Liver (tissue), 9 donors: Measurements from ENCODE around the gene HYAL1. TPM values are rescaled to one million over a fixed set of nuclear protein-coding genes. Genes with fewer than 3 reads are reported as not detected.

Experiments
- DNase-seq: peaks from one replicate; pipeline ENCODE4 v3.0.0-alpha.2; 2017; ENCODE audit warnings: low spot score
- H3K27ac ChIP-seq, 2 donors: one replicate each; pipeline ENCODE4 v1.7.0; 2013; ENCODE audit warnings: inconsistent platforms in 2 of 2, low read length in 2 of 2, control low read depth in 1 of 2, low read depth in 1 of 2, mild to moderate bottlenecking in 1 of 2
- H3K27me3 ChIP-seq, 4 donors: one replicate each; pipeline versions ENCODE4 v1.6.1 to v1.7.0; 2013; ENCODE audit warnings: low read length in 3 of 4, inconsistent platforms in 1 of 4, mild to moderate bottlenecking in 1 of 4, moderate library complexity in 1 of 4; ENCODE audit not compliant: control insufficient read depth in 4 of 4, insufficient read depth in 4 of 4
- H3K36me3 ChIP-seq, 4 donors: one replicate each; pipeline versions ENCODE4 v1.6.1 to v1.7.0; 2013; ENCODE audit warnings: low read length in 3 of 4, mild to moderate bottlenecking in 3 of 4, low read depth in 1 of 4, moderate library complexity in 1 of 4; ENCODE audit not compliant: control insufficient read depth in 4 of 4, insufficient read depth in 3 of 4
- H3K4me1 ChIP-seq, 4 donors: one replicate each; pipeline versions ENCODE4 v1.6.1 to v1.7.0; 2013; ENCODE audit warnings: low read length in 3 of 4, mild to moderate bottlenecking in 3 of 4, moderate library complexity in 1 of 4; ENCODE audit not compliant: control insufficient read depth in 4 of 4, insufficient read depth in 4 of 4
- H3K4me3 ChIP-seq, 3 donors: one replicate each; pipeline versions ENCODE4 v1.6.1 to v1.7.0; 2013; ENCODE audit warnings: low read length in 3 of 3, control low read depth in 1 of 3, low read depth in 1 of 3, mild to moderate bottlenecking in 1 of 3
- H3K9ac ChIP-seq, 2 donors: one replicate each; pipeline ENCODE4 v1.7.0; 2013; ENCODE audit warnings: low read length in 2 of 2, mild to moderate bottlenecking in 2 of 2, moderate library complexity in 2 of 2, control low read depth in 1 of 2, low read depth in 1 of 2
- H3K9me3 ChIP-seq, 4 donors: one replicate each; pipeline versions ENCODE4 v1.6.1 to v1.7.0; 2013; ENCODE audit warnings: low read length in 3 of 4; ENCODE audit not compliant: control insufficient read depth in 4 of 4
- EGR1 ChIP-seq, 2 donors: IDR thresholded peaks; 2 replicates each; pipeline ENCODE4 v1.6.1; 2016 to 2018; ENCODE audit warnings: antibody characterized with exemption in 2 of 2, low read depth in 2 of 2
- FOXA1 ChIP-seq: IDR thresholded peaks from 2 replicates; pipeline ENCODE4 v1.6.1; 2016; ENCODE audit warnings: antibody characterized with exemption
- FOXA2 ChIP-seq: IDR thresholded peaks from 2 replicates; pipeline ENCODE4 v1.6.1; 2016; ENCODE audit warnings: antibody characterized with exemption
- GABPA ChIP-seq, 2 donors: IDR thresholded peaks in 1 of 2; conservative IDR thresholded peaks in 1 of 2; 2 replicates each; pipeline ENCODE4 v1.6.1; 2016; ENCODE audit warnings: antibody characterized with exemption in 2 of 2, mild to moderate bottlenecking in 1 of 2, moderate library complexity in 1 of 2
- HNF4A ChIP-seq, 2 donors: conservative IDR thresholded peaks; 2 replicates each; pipeline ENCODE4 v1.6.1; 2016; ENCODE audit warnings: antibody characterized with exemption in 2 of 2, mild to moderate bottlenecking in 2 of 2
- JUND ChIP-seq, 2 donors: IDR thresholded peaks; 2 replicates each; pipeline ENCODE4 v1.6.1; 2016; ENCODE audit warnings: antibody characterized with exemption in 2 of 2
- NR2F2 ChIP-seq: IDR thresholded peaks from 2 replicates; pipeline ENCODE4 v1.6.1; 2016; ENCODE audit warnings: antibody characterized with exemption
- RAD21 ChIP-seq, 2 donors: IDR thresholded peaks; 2 replicates each; pipeline ENCODE4 v1.6.1; 2016; ENCODE audit warnings: antibody characterized with exemption in 2 of 2, mild to moderate bottlenecking in 2 of 2
- REST ChIP-seq: IDR thresholded peaks from 2 replicates; pipeline ENCODE4 v1.6.1; 2016; ENCODE audit warnings: antibody characterized with exemption, mild to moderate bottlenecking
- RXRA ChIP-seq, 2 donors: IDR thresholded peaks; 2 replicates each; pipeline ENCODE4 v1.6.1; 2017 to 2018; ENCODE audit warnings: antibody characterized with exemption in 2 of 2, mild to moderate bottlenecking in 1 of 2
- SP1 ChIP-seq: IDR thresholded peaks from 2 replicates; pipeline ENCODE4 v1.6.1; 2018; ENCODE audit warnings: antibody characterized with exemption, mild to moderate bottlenecking
- TAF1 ChIP-seq: conservative IDR thresholded peaks from 2 replicates; pipeline ENCODE4 v1.6.1; 2016; ENCODE audit warnings: antibody characterized with exemption, mild to moderate bottlenecking
- YY1 ChIP-seq: IDR thresholded peaks from 2 replicates; pipeline ENCODE4 v1.6.1; 2016; ENCODE audit warnings: antibody characterized with exemption, mild to moderate bottlenecking
- WGBS: extraction: QIAGEN DNeasy Blood & Tissue Kit; methylation state at CpG from one replicate; pipeline ENCODE4 v1.1.7; 2013; 5-methylcytosine and 5-hydroxymethylcytosine counted together
- polyA plus RNA-seq, 2 donors: library from polyadenylated mRNA; stranded (reverse) in 1 of 2; unstranded in 1 of 2; fragments of 200-250 nt in 1 of 2; fragments of >200 nt in 1 of 2; fragmentation: Nextera tagmentation in 1 of 2; extraction: Ambion mirVana in 1 of 2; gene quantifications; one replicate each; pipeline versions ENCODE4 v1.2.1 to v1.2.3, GENCODE V29; 2013 to 2015
- total RNA-seq, 2 donors: library from RNA; depleted of rRNA; stranded (reverse); fragments of >200 nt; gene quantifications; one replicate each; pipeline ENCODE4 v1.2.3, GENCODE V29; 2014
- TF ChIP-seq, protein P1 (sequence below): fragments of 150-350 bp; IDR thresholded peaks from 2 replicates; pipeline ENCODE4 v1.5.1; 2017; ENCODE audit warnings: improper control_type of control experiment, low read depth, low read length; ENCODE audit not compliant: missing input control
- TF ChIP-seq, protein P2 (sequence below): IDR thresholded peaks from 2 replicates; pipeline ENCODE4 v1.6.1; 2016; ENCODE audit warnings: antibody characterized with exemption
- TF ChIP-seq, protein P3 (sequence below): IDR thresholded peaks from 2 replicates; pipeline ENCODE4 v1.6.1; 2016; ENCODE audit warnings: antibody characterized with exemption
- donor health status: healthy.
- donor health status: healthy.
- donor health status: healthy.
- donor health status: healthy.
- donor health status: healthy.

The HYAL1 gene
- total and polyA plus RNA-seq, 4 donors: 82.3 to 156 (median 121) TPM

DNA sequence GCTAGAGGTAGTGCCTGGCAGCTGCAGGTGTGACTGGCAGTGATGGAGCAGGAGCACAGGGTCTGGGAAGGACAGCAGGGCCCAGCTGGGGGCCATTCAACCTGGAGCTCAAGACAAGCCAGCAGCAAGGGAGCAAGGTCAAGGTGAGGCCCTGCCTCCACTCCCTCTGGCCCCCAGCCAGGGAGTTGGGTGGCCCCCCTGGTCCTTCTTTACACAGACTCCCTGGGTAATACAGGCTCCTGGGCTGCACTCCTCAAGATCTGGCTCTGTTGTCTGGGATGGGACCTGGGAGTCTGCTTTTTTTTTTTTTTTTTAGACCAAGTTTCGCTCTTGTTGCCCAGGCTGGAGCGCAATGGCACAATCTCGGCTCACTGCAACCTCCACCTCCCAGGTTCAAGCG lies 52.9 kb downstream of the HYAL1 start:
- Histone ChIP-seq H3K9ac (no peak overlapping the region), H3K27me3 (no peaks in the 10 kb centered on the region), H3K27ac (no peak overlapping the region), H3K4me1 (peaks cover 15 to 77% (median 59%) of the 10 kb centered on the region in 4 donors), H3K4me3 (no peak overlapping the region), H3K36me3 (peaks cover 2 to 9% (median 5%) of the 10 kb centered on the region in 4 donors), H3K9me3 (no peaks in the 10 kb centered on the region)
- WGBS: 97% methylated on average over 4 of the region's 4 CpGs
- no peak for DNase-seq
- TF ChIP-seq, protein P1, sequence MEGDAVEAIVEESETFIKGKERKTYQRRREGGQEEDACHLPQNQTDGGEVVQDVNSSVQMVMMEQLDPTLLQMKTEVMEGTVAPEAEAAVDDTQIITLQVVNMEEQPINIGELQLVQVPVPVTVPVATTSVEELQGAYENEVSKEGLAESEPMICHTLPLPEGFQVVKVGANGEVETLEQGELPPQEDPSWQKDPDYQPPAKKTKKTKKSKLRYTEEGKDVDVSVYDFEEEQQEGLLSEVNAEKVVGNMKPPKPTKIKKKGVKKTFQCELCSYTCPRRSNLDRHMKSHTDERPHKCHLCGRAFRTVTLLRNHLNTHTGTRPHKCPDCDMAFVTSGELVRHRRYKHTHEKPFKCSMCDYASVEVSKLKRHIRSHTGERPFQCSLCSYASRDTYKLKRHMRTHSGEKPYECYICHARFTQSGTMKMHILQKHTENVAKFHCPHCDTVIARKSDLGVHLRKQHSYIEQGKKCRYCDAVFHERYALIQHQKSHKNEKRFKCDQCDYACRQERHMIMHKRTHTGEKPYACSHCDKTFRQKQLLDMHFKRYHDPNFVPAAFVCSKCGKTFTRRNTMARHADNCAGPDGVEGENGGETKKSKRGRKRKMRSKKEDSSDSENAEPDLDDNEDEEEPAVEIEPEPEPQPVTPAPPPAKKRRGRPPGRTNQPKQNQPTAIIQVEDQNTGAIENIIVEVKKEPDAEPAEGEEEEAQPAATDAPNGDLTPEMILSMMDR: no peak
- TF ChIP-seq SP1: no peak
- TF ChIP-seq HNF4A (conservative IDR thresholded peaks at IDR 0.05): no peak
- no peak for TF ChIP-seq FOXA2
- no peak for TF ChIP-seq JUND (IDR thresholded peaks at IDR 0.05)
- TF ChIP-seq RAD21 (IDR thresholded peaks at IDR 0.05): no peak
- TF ChIP-seq REST: no peak
- TF ChIP-seq GABPA (IDR thresholded peaks at IDR 0.05 in 1 of 2, conservative IDR thresholded peaks at IDR 0.05 in 1 of 2): no peak
- no peak for TF ChIP-seq NR2F2
- TF ChIP-seq FOXA1: no peak
- no peak for TF ChIP-seq YY1
- TF ChIP-seq, protein P2, sequence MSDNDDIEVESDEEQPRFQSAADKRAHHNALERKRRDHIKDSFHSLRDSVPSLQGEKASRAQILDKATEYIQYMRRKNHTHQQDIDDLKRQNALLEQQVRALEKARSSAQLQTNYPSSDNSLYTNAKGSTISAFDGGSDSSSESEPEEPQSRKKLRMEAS: no peak
- TF ChIP-seq, protein P3, sequence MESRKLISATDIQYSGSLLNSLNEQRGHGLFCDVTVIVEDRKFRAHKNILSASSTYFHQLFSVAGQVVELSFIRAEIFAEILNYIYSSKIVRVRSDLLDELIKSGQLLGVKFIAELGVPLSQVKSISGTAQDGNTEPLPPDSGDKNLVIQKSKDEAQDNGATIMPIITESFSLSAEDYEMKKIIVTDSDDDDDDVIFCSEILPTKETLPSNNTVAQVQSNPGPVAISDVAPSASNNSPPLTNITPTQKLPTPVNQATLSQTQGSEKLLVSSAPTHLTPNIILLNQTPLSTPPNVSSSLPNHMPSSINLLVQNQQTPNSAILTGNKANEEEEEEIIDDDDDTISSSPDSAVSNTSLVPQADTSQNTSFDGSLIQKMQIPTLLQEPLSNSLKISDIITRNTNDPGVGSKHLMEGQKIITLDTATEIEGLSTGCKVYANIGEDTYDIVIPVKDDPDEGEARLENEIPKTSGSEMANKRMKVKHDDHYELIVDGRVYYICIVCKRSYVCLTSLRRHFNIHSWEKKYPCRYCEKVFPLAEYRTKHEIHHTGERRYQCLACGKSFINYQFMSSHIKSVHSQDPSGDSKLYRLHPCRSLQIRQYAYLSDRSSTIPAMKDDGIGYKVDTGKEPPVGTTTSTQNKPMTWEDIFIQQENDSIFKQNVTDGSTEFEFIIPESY: no peak
- TF ChIP-seq EGR1 (IDR thresholded peaks at IDR 0.05; ENCODE audit: low read depth in 2 of 2): no peak
- TF ChIP-seq RXRA (IDR thresholded peaks at IDR 0.05): no peak
- TF ChIP-seq TAF1: no peak

Other genes with a start within 250 kb of the HYAL1 start
- 100 to 1,000 TPM in 1 of 2 donors, 10 to 100 TPM in 1; 94.0 to 142 TPM for gene RBM5, start 214.7 kb downstream of the HYAL1 start, total RNA-seq
- gene RBM5, start 214.7 kb downstream of the HYAL1 start, polyA plus RNA-seq: 10 to 100 TPM; 21.2 to 34.5 TPM
- 1 to 10 TPM; 1.6 to 4.8 TPM for gene SEMA3F, start 148.2 kb downstream of the HYAL1 start, total RNA-seq
- 1 to 10 TPM in 1 of 2 donors, under 1 TPM in 1; 0.60 to 2.7 TPM for gene SEMA3F, start 148.2 kb downstream of the HYAL1 start, polyA plus RNA-seq
- under 1 TPM in 1 of 2 donors, not detected in 1; 0.08 TPM for gene GNAT1, start 112.0 kb downstream of the HYAL1 start, total RNA-seq
- gene GNAT1, start 112.0 kb downstream of the HYAL1 start, polyA plus RNA-seq: not detected
- 100 to 1,000 TPM in 1 of 2 donors, 10 to 100 TPM in 1; 98.1 to 166 TPM for gene SLC38A3, start 98.3 kb downstream of the HYAL1 start, total RNA-seq
- 100 to 1,000 TPM; 114 to 180 TPM for gene SLC38A3, start 98.3 kb downstream of the HYAL1 start, polyA plus RNA-seq
- 10 to 100 TPM; 58.3 to 65.0 TPM for gene GNAI2, start 67.4 kb downstream of the HYAL1 start, total RNA-seq
- 10 to 100 TPM; 59.5 to 86.3 TPM for gene GNAI2, start 67.4 kb downstream of the HYAL1 start, polyA plus RNA-seq
- 1 to 10 TPM in 1 of 2 donors, under 1 TPM in 1; 0.56 to 1.5 TPM for gene SEMA3B, start 34.4 kb downstream of the HYAL1 start, total RNA-seq
- 1 to 10 TPM in 1 of 2 donors, under 1 TPM in 1; 0.40 to 1.3 TPM for gene SEMA3B, start 34.4 kb downstream of the HYAL1 start, polyA plus RNA-seq
- under 1 TPM in 1 of 2 donors, not detected in 1; 0.08 TPM for gene LSMEM2, start 24.5 kb downstream of the HYAL1 start, total RNA-seq
- under 1 TPM in 1 of 2 donors, not detected in 1; 0.03 TPM for gene LSMEM2, start 24.5 kb downstream of the HYAL1 start, polyA plus RNA-seq
- gene IFRD2, start 11.1 kb downstream of the HYAL1 start, total RNA-seq: 10 to 100 TPM; 55.7 to 66.1 TPM
- 10 to 100 TPM; 60.3 to 91.2 TPM for gene IFRD2, start 11.1 kb downstream of the HYAL1 start, polyA plus RNA-seq
- gene HYAL3, start 4.2 kb downstream of the HYAL1 start, total RNA-seq: 1 to 10 TPM; 1.9 to 6.6 TPM
- gene HYAL3, start 4.2 kb downstream of the HYAL1 start, polyA plus RNA-seq: 1 to 10 TPM; 1.8 to 2.0 TPM
- gene NAA80, start 4.2 kb downstream of the HYAL1 start, total RNA-seq: 1 to 10 TPM; 1.6 to 1.8 TPM
- 1 to 10 TPM; 2.3 to 5.5 TPM for gene NAA80, start 4.2 kb downstream of the HYAL1 start, polyA plus RNA-seq
- 10 to 100 TPM; 33.5 to 57.6 TPM for gene HYAL2, start 19.2 kb upstream of the HYAL1 start, total RNA-seq
- gene HYAL2, start 19.2 kb upstream of the HYAL1 start, polyA plus RNA-seq: 10 to 100 TPM; 19.5 to 32.9 TPM
- 10 to 100 TPM; 12.7 to 14.3 TPM for gene TUSC2, start 24.6 kb upstream of the HYAL1 start, total RNA-seq
- 10 to 100 TPM; 29.0 to 37.7 TPM for gene TUSC2, start 24.6 kb upstream of the HYAL1 start, polyA plus RNA-seq
- gene RASSF1, start 37.3 kb upstream of the HYAL1 start, total RNA-seq: 10 to 100 TPM; 12.2 to 13.2 TPM
- gene RASSF1, start 37.3 kb upstream of the HYAL1 start, polyA plus RNA-seq: 10 to 100 TPM in 1 of 2 donors, 1 to 10 TPM in 1; 6.5 to 10.3 TPM
- gene ZMYND10, start 42.2 kb upstream of the HYAL1 start, total RNA-seq: under 1 TPM; 0.09 to 0.75 TPM
- gene ZMYND10, start 42.2 kb upstream of the HYAL1 start, polyA plus RNA-seq: under 1 TPM; 0.23 to 0.31 TPM
- 10 to 100 TPM; 11.3 to 17.3 TPM for gene NPRL2, start 47.2 kb upstream of the HYAL1 start, total RNA-seq
- gene NPRL2, start 47.2 kb upstream of the HYAL1 start, polyA plus RNA-seq: 10 to 100 TPM; 11.4 to 16.6 TPM
- gene CYB561D2, start 47.3 kb upstream of the HYAL1 start, total RNA-seq: 10 to 100 TPM; 12.3 to 16.0 TPM
- 10 to 100 TPM; 28.2 TPM for gene CYB561D2, start 47.3 kb upstream of the HYAL1 start, polyA plus RNA-seq
- 10 to 100 TPM; 18.6 to 20.2 TPM for gene TMEM115, start 55.9 kb upstream of the HYAL1 start, total RNA-seq
- 10 to 100 TPM; 19.4 to 23.0 TPM for gene TMEM115, start 55.9 kb upstream of the HYAL1 start, polyA plus RNA-seq
- gene CACNA2D2, start 200.1 kb upstream of the HYAL1 start, total RNA-seq: under 1 TPM; 0.17 to 0.19 TPM
- under 1 TPM; 0.10 to 0.14 TPM for gene CACNA2D2, start 200.1 kb upstream of the HYAL1 start, polyA plus RNA-seq